SJCRH30 (cell line): ENCODE measurements around the gene HIC1. TPM values are rescaled to one million over a fixed set of nuclear protein-coding genes. Genes with fewer than 3 reads are reported as not detected.
"Not testable (repeated sequence)": the region's sequence is repeated elsewhere in the genome, so short reads cannot be mapped to it uniquely, and the experiment has no call there.

Source experiments
- DNase-seq, 2 experiments: peaks; one replicate each; pipeline ENCODE4 v3.0.0-alpha.2; 2015 to 2020
- H3K27ac ChIP-seq: fragments of 250-450 bp; sonication (Bioruptor Pico); 2 replicates; pipeline ENCODE4 v1.5.1; 2020; ENCODE audit warnings: mild to moderate bottlenecking, moderate library complexity
- H3K27me3 ChIP-seq: fragments of 250-450 bp; sonication (Bioruptor Pico); 2 replicates; pipeline ENCODE4 v1.5.1; 2020; ENCODE audit warnings: mild to moderate bottlenecking, moderate library complexity
- H3K36me3 ChIP-seq: fragments of 250-450 bp; sonication (Bioruptor Pico); 2 replicates; pipeline ENCODE4 v1.5.1; 2020; ENCODE audit warnings: mild to moderate bottlenecking, moderate library complexity
- H3K4me1 ChIP-seq: fragments of 250-450 bp; sonication (Bioruptor Pico); 2 replicates; pipeline ENCODE4 v1.5.1; 2020; ENCODE audit warnings: mild to moderate bottlenecking, moderate library complexity
- H3K4me3 ChIP-seq: fragments of 250-450 bp; sonication (Bioruptor Pico); 2 replicates; pipeline ENCODE4 v1.5.1; 2020; ENCODE audit warnings: mild to moderate bottlenecking, moderate library complexity
- H3K9me3 ChIP-seq: fragments of 250-450 bp; sonication (Bioruptor Pico); replicated peaks from 2 replicates; pipeline ENCODE4 v1.5.1; 2020; ENCODE audit warnings: mild to moderate bottlenecking, moderate library complexity
- total RNA-seq: library from RNA; depleted of rRNA; stranded (reverse); fragments of >200 nt; shearing (Covaris generic); gene quantifications from 2 replicates; pipeline ENCODE4 v1.2.3, GENCODE V29; 2014; rRNA removed

The HIC1 gene
- total RNA-seq = 0.13 and 0.18 TPM in 2 replicates

- no peaks in the 10 kb centered on the region for H3K27me3 ChIP-seq
- H3K4me1 ChIP-seq = no peaks in the 10 kb centered on the region
- no peaks in the 10 kb centered on the region for H3K36me3 ChIP-seq
- no peak within 1 kb of the TSS for H3K27ac ChIP-seq
- DNase-seq = no peak
- H3K4me3 ChIP-seq = no peak within 1 kb of the TSS
- no peaks in the 10 kb centered on the region for H3K9me3 ChIP-seq
Measured at GRCh38 chr17:2054512-2055291, at the start of gene HIC1. HIC1 (plus strand) TSS chr17:2055103; CDS start chr17:2056691, 1,588 bp downstream.

- Histone ChIP-seq H3K9me3 (no peaks in the 10 kb centered on the region), H3K4me1 (no peaks in the 10 kb centered on the region), H3K27me3 (no peaks in the 10 kb centered on the region), H3K4me3 (no peak overlapping the region), H3K36me3 (no peaks in the 10 kb centered on the region), H3K27ac (no peak overlapping the region)
- no peak for DNase-seq
Measured at GRCh38 chr17:2008332-2009126, 46.4 kb upstream of the HIC1 start.

- no peak overlapping the region for H3K27ac ChIP-seq
- no peaks in the 10 kb centered on the region for H3K9me3 ChIP-seq
Measured at GRCh38 chr17:2009737-2010136, 45.2 kb upstream of the HIC1 start.

GRCh38 chr17:2011411-2012371, 43.2 kb upstream of the HIC1 start:
- H3K4me3 ChIP-seq = peak overlapping the region; percentile 19; the same call in 1 of the 2 replicates
- no peak overlapping the region for H3K27ac ChIP-seq
- DNase-seq = peak in 1 of 2 experiments; percentile 42

More at GRCh38 chr17:2009737-2010136, 45.2 kb upstream of the HIC1 start:
- no peaks in the 10 kb centered on the region for H3K27me3 ChIP-seq
- H3K4me1 ChIP-seq = no peaks in the 10 kb centered on the region
- no peak overlapping the region for H3K4me3 ChIP-seq
- H3K36me3 ChIP-seq = no peaks in the 10 kb centered on the region
- DNase-seq = no peak

GRCh38 chr17:2012499-2012898, 42.4 kb upstream of the HIC1 start:
- no peak overlapping the region for H3K27ac ChIP-seq
- H3K27me3 ChIP-seq = no peaks in the 10 kb centered on the region; the same call in 1 of the 2 replicates
- no peak for DNase-seq
- no peak overlapping the region for H3K4me3 ChIP-seq
- H3K36me3 ChIP-seq = no peaks in the 10 kb centered on the region
- H3K4me1 ChIP-seq = no peaks in the 10 kb centered on the region
- no peaks in the 10 kb centered on the region for H3K9me3 ChIP-seq

More at GRCh38 chr17:2011411-2012371, 43.2 kb upstream of the HIC1 start:
- no peaks in the 10 kb centered on the region for H3K9me3 ChIP-seq
- H3K4me1 ChIP-seq = no peaks in the 10 kb centered on the region
- no peaks in the 10 kb centered on the region for H3K27me3 ChIP-seq
- H3K36me3 ChIP-seq = no peaks in the 10 kb centered on the region

- not testable (repeated sequence) for H3K27ac ChIP-seq, H3K27me3 ChIP-seq, DNase-seq, H3K4me3 ChIP-seq, H3K9me3 ChIP-seq, H3K4me1 ChIP-seq, H3K36me3 ChIP-seq
Measured at GRCh38 chr17:2013220-2013993, 41.5 kb upstream of the HIC1 start.

GRCh38 chr17:2013994-2014317, 40.9 kb upstream of the HIC1 start:
- no peaks in the 10 kb centered on the region for H3K9me3 ChIP-seq
- no peaks in the 10 kb centered on the region; the same call in none of the 2 replicates for H3K27me3 ChIP-seq
- no peak overlapping the region for H3K4me3 ChIP-seq
- DNase-seq = no peak
- no peaks in the 10 kb centered on the region for H3K4me1 ChIP-seq
- H3K36me3 ChIP-seq = no peaks in the 10 kb centered on the region
- H3K27ac ChIP-seq = no peak overlapping the region

- Histone ChIP-seq H3K4me3 (no peak overlapping the region), H3K36me3 (no peaks in the 10 kb centered on the region), H3K9me3 (no peaks in the 10 kb centered on the region), H3K27me3 (peaks cover 7% of the 10 kb centered on the region), H3K4me1 (no peaks in the 10 kb centered on the region), H3K27ac (no peak overlapping the region)
- DNase-seq = no peak
Measured at GRCh38 chr17:2015314-2015713, 39.6 kb upstream of the HIC1 start.

- Histone ChIP-seq H3K4me1 (no peaks in the 10 kb centered on the region), H3K36me3 (no peaks in the 10 kb centered on the region), H3K9me3 (no peaks in the 10 kb centered on the region), H3K27ac (no peak overlapping the region), H3K27me3 (peaks cover 13% of the 10 kb centered on the region), H3K4me3 (no peak overlapping the region)
- no peak for DNase-seq
Measured at GRCh38 chr17:2016494-2016893, 38.4 kb upstream of the HIC1 start.

GRCh38 chr17:2017274-2017941, 37.5 kb upstream of the HIC1 start:
- H3K4me1 ChIP-seq = no peaks in the 10 kb centered on the region
- H3K27ac ChIP-seq = no peak overlapping the region
- no peak overlapping the region for H3K4me3 ChIP-seq
- no peaks in the 10 kb centered on the region for H3K9me3 ChIP-seq
- DNase-seq = no peak
- H3K36me3 ChIP-seq = no peaks in the 10 kb centered on the region
- peaks cover 13% of the 10 kb centered on the region for H3K27me3 ChIP-seq

- no peaks in the 10 kb centered on the region for H3K9me3 ChIP-seq
- DNase-seq = no peak
- peaks cover 13% of the 10 kb centered on the region for H3K27me3 ChIP-seq
- no peak overlapping the region for H3K4me3 ChIP-seq
- no peak overlapping the region for H3K27ac ChIP-seq
- no peaks in the 10 kb centered on the region; the same call in 1 of the 2 replicates for H3K4me1 ChIP-seq
- H3K36me3 ChIP-seq = no peaks in the 10 kb centered on the region
Measured at GRCh38 chr17:2018716-2019510, 36.0 kb upstream of the HIC1 start.

GRCh38 chr17:2019723-2020122, 35.2 kb upstream of the HIC1 start:
- H3K4me3 ChIP-seq = no peak overlapping the region
- H3K9me3 ChIP-seq = no peaks in the 10 kb centered on the region
- no peak for DNase-seq
- H3K36me3 ChIP-seq = no peaks in the 10 kb centered on the region
- peaks cover 2% of the 10 kb centered on the region; the same call in 1 of the 2 replicates for H3K4me1 ChIP-seq
- H3K27ac ChIP-seq = no peak overlapping the region
- H3K27me3 ChIP-seq = peaks cover 13% of the 10 kb centered on the region

GRCh38 chr17:2020721-2021120, 34.2 kb upstream of the HIC1 start:
- DNase-seq = no peak
- Histone ChIP-seq H3K27me3 (peaks cover 13% of the 10 kb centered on the region), H3K27ac (no peak overlapping the region), H3K4me3 (no peak overlapping the region), H3K36me3 (no peaks in the 10 kb centered on the region), H3K9me3 (no peaks in the 10 kb centered on the region), H3K4me1 (peaks cover 5% of the 10 kb centered on the region; the same call in 1 of the 2 replicates)
